HG02870 (cell line): ENCODE measurements around the gene KRTAP9-7.

Experiments
- ATAC-seq: cut with Tn5 transposase; IDR thresholded peaks from one replicate; pipeline ENCODE4 v1.9.1; 2021; ENCODE audit warnings: mild to moderate bottlenecking, moderate library complexity; ENCODE audit not compliant: unreplicated experiment

Gene KRTAP9-7

DNA sequence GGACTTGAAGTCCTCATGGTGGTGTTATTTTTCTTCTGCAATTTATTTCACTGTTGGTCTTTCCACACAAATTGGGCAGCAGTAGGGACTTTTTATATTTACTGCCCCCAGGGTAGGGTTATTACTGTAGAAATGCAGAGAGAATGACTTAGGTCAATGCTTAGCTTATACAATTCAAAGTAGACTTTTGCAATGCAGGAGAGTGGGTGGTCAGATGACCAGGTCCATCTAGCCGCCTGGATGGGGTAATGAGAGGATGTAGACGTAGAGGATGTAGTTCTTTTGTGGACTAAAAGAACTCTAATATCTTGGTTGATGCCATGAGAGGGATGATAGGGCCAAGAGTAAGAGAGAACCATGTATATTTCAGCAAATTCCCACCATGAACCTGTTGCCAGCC lies 42.7 kb downstream of the KRTAP9-7 start:
- ATAC-seq = no peak

DNA sequence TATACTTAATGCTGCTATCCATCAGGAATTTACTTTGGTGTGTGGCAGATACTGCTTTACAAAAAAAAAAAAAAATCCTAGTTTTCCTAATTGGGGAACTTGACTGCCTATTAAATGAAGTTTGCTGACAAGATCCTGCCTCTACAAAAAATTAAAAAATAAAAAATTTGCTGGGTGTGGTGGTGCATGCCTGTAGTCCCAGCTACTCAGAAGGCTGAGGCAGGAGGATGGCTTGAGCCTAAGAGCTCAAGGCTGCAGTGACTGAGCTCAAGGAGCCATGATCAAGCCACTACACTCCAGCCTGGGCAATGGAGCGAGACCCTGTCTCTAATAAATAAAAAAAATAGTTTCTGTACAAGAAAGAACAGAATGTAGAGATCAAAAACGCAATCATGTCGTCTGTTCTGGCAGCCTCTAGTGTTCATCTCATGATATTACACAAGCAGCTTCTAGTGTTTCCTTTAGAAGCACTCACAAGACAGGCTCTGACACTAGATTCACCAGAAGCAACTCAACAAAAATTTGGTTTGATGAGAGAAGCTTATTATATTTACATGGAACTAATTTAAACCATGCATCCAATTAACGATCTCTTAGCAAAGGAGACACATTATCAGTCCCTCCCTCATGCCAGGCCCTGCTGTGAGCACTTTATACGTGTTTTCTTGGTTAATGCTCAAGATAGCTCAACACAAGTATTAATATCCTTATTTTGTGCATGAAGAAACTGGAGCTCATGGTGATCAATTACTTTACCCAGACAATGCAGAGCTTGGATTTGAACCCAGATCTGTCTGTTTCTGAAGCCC lies 46.8 kb downstream of the KRTAP9-7 start:
- ATAC-seq = no peak

DNA sequence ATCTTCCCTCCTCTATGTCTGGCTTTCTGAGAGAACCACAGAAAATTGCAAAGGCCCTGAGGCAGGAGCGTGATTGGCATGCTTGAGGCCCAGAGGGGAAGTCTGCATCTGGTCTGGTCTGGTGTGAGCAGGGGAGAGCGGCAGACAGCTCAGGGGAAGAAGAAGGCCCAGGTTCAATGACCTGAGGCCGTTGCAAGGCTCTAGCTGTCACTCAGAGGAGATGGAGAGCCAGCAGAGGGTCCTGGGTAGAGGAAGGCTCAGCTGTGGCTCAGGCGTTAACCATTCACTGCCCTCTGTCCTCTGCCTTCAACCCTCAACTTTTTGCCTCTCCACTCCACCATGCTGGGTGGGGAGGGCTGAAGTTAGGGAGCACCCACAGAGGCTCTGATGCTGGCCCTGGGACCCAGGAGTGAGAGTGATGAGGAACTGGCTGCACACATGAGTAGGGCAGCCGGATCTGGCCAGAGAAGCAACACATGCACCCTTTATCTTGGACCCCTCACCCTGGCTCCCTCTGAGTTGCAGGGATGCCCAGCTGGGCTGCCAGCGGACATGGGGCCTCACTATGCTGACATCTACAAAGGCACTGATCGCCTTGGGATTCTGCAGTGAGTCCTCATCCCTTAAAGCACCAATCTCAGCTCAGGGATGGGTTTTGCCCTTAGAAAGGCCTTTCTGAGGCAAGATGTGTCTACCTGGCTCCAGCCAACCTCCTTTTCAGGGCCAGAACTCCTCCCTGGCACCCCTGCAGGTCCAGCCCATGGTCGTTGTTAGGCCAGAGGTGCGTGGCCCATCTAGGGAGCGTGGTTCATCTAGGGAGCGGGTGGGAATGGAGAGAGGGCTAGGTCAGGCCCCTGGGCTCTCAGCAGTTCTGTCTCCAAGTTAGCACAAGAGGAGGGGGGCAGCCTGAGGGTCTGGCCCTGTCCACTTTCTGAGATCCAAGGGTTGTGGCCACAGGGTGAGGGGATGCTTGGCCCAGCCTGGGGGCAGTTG lies 47.7 kb downstream of the KRTAP9-7 start:
- ATAC-seq = no peak

DNA sequence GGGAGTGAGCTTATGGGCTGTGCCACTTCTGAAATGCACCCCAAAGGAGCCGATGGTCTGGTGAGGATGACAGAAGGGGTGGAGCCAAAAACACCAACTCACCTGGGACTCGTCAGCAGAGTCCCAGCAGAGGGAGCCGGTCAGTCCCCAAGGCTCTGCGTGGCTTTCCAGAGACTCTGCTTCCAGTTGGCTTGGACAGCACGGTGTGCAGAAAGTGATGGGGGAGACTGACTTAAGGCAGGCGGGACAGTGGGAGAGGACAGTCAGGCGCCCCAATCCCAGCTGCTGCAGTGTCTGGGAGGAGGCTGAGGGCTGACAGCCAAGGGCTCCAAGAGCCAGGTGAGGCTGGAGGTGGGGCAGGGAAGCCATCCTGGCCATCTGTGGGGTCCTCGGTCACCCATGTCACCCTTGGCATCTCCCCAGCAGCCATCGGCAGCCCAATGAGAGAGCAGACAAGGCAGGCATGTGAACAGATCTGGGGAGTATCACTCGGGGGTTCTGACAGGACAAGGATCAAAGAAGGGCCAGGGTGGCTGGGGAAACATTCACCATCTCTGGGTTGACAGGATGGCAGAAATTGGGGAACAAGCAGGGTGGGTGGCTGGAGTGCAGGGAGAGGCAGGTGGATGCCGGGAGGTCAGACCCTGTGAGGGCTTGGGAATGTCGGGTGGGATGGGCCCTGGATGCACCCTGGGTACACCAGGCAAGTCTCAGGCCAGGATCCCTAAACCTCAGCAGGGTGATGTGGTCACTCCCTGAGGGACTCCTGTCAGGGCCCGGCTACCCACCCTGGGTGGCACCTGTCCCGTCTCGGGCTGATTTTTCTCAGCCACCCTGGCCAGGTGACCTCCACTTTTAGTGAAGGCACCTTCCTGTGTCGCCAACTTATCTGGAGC lies 48.9 kb downstream of the KRTAP9-7 start:
- no peak for ATAC-seq

DNA sequence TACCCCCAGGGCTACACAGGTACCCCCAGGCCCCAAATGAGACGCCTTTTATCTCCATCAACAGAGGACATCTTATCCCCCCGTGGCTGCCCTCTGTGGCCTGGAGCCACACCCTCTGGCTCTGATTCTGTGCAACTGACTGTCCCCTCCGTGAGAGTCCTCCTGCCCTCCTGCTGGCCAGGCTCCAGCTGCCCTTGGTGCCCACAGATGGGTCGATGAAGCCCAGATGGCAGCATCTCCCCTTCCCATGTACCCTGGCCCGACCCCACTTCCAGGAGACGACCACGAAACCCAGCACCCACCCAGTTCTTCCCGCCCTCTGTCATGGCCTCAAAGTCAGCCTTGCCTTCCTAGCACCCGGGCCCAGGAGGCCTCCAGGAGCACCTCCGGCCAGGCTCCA lies 49.6 kb downstream of the KRTAP9-7 start:
- no peak for ATAC-seq

DNA sequence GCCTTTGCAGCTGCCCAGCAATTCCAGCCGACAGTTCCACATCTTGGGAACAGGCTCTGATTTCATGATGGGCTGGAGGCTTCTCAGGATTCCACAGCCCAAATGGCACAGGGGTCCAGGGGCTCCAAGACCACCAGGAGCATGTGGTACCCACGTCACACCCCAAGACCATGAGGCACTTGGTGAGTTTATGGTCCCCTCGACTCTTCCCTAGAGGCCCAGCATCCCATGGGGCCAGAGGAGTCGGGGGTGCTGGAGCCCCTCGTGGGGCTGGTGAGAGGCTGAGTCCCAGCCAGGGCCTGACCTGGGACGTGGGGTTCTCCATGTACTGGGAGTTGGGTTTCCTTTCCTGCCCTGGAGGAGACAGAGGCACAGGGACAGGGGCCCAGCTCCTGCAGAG lies 50.1 kb downstream of the KRTAP9-7 start:
- ATAC-seq = no peak
